Esophagus muscularis mucosa (tissue), 4 donors: Measurements from ENCODE around the gene OR2A14. TPM values are rescaled to one million over a fixed set of nuclear protein-coding genes. Genes with fewer than 3 reads are reported as not detected.
"Not testable (repeated sequence)": the region's sequence is repeated elsewhere in the genome, so short reads cannot be mapped to it uniquely, and the experiment has no call there.

ENCODE experiments used
- DNase-seq: peaks from one replicate; pipeline ENCODE4 v3.0.0-alpha.2; 2017; ENCODE audit errors: extremely low spot score
- H3K27ac ChIP-seq, 4 donors: fragments of 200-600 bp; sonication (generic); replicated peaks in 1 of 4; 1 replicate in 3 of 4; 2 replicates in 1 of 4; pipeline ENCODE4 v1.5.1; 2016 to 2019; ENCODE audit warnings: mild to moderate bottlenecking in 1 of 4
- H3K27me3 ChIP-seq, 4 donors: fragments of 200-600 bp; sonication (generic); one replicate each; pipeline versions ENCODE4 v1.5.1 to v1.6.0; 2016 to 2019
- H3K36me3 ChIP-seq, 4 donors: fragments of 200-600 bp; sonication (generic); one replicate each; pipeline ENCODE4 v1.5.1; 2016 to 2019
- H3K4me1 ChIP-seq, 4 donors: fragments of 200-600 bp; sonication (generic); one replicate each; pipeline ENCODE4 v1.5.1; 2016 to 2019
- H3K4me3 ChIP-seq, 4 donors: fragments of 200-600 bp; sonication (generic); 1 replicate in 2 of 4; 2 replicates in 2 of 4; pipeline ENCODE4 v1.5.1; 2016 to 2019; ENCODE audit warnings: mild to moderate bottlenecking in 4 of 4, moderate library complexity in 1 of 4
- H3K9me3 ChIP-seq, 4 donors: fragments of 200-600 bp; sonication (generic); 1 replicate in 3 of 4; 2 replicates in 1 of 4; pipeline ENCODE4 v1.5.1; 2016 to 2019
- EP300 ChIP-seq: sonication (generic); formaldehyde crosslinking; IDR thresholded peaks from one replicate; pipeline ENCODE4 v1.6.1; 2017; ENCODE audit warnings: antibody characterized with exemption
- POLR2A ChIP-seq: fragments of 450-650 bp; IDR thresholded peaks from one replicate; pipeline ENCODE4 v1.6.1; 2017; ENCODE audit warnings: antibody characterized with exemption, moderate library complexity, mild to moderate bottlenecking, low read depth
- POLR2AphosphoS5 ChIP-seq, 2 donors: sonication (generic); formaldehyde crosslinking; IDR thresholded peaks; one replicate each; pipeline ENCODE4 v1.6.1; 2017; ENCODE audit warnings: antibody characterized with exemption in 2 of 2
- WGBS: methylation state at CpG from one replicate; pipeline ENCODE4 v1.1.5; 2018; 5-methylcytosine and 5-hydroxymethylcytosine counted together
- intact Hi-C: fragments of 100-400 bp; cut with DNase I; formaldehyde crosslinking; loops from one replicate; pipeline ENCODE4 v1.15.1; 2023
- total RNA-seq, 4 donors: library from RNA; depleted of rRNA; stranded (reverse); fragments of >200 nt; gene quantifications; one replicate each; pipeline versions ENCODE4 v1.1.0 to v1.2.1, GENCODE V29; 2016
- TF ChIP-seq, protein P1 (sequence below), 3 experiments: fragments of 200-600 bp in 2 of 3; fragments of 450-650 bp in 1 of 3; sonication (generic) in 2 of 3; IDR thresholded peaks; one replicate each; pipeline ENCODE4 v1.5.1; 2017 to 2019; ENCODE audit warnings: antibody characterized with exemption in 3 of 3, mild to moderate bottlenecking in 2 of 3, moderate library complexity in 1 of 3

OR2A14 gene
- total RNA-seq, 4 donors from 2014 or later, result not detected

DNA sequence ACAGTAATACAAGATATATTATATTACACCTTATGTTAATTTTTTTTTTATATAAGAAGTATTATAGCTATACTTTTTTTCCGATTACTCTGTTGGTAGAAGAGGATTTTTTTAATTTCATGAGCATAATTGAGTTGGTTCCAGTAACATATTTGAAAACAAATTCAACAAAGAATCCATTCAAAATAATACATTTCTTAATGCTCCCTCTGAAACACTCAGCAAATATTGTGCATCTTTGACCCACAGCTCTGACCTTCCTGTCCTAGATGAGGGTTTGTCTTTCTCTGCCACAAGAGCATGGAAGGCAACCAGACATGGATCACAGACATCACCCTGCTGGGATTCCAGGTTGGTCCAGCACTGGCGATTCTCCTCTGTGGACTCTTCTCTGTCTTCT, 13.7 kb upstream of the OR2A14 start, which contains the start of gene OR2A2:
Gene OR2A2, plus strand, starts transcription at position 301 of the 400 bp plus-strand sequence. Its CDS starts 0 bp downstream, at position 301.
- Histone ChIP-seq H3K9me3 (no peaks in the 10 kb centered on the region), H3K4me1 (no peaks in the 10 kb centered on the region), H3K27ac (no peak within 1 kb of the TSS), H3K4me3 (no peak within 1 kb of the TSS), H3K27me3 (no peaks in the 10 kb centered on the region), H3K36me3 (no peaks in the 10 kb centered on the region)
- no peak for DNase-seq
- intact Hi-C loops, result no loop called here
- TF ChIP-seq EP300 (no peak), POLR2A (no peak), POLR2AphosphoS5 (IDR thresholded peaks at IDR 0.05) (no peak)
- TF ChIP-seq, protein P1, sequence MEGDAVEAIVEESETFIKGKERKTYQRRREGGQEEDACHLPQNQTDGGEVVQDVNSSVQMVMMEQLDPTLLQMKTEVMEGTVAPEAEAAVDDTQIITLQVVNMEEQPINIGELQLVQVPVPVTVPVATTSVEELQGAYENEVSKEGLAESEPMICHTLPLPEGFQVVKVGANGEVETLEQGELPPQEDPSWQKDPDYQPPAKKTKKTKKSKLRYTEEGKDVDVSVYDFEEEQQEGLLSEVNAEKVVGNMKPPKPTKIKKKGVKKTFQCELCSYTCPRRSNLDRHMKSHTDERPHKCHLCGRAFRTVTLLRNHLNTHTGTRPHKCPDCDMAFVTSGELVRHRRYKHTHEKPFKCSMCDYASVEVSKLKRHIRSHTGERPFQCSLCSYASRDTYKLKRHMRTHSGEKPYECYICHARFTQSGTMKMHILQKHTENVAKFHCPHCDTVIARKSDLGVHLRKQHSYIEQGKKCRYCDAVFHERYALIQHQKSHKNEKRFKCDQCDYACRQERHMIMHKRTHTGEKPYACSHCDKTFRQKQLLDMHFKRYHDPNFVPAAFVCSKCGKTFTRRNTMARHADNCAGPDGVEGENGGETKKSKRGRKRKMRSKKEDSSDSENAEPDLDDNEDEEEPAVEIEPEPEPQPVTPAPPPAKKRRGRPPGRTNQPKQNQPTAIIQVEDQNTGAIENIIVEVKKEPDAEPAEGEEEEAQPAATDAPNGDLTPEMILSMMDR (IDR thresholded peaks at IDR 0.05), result no peak
- WGBS, result 89% methylated on average over 2 of the region's 2 CpGs

DNA sequence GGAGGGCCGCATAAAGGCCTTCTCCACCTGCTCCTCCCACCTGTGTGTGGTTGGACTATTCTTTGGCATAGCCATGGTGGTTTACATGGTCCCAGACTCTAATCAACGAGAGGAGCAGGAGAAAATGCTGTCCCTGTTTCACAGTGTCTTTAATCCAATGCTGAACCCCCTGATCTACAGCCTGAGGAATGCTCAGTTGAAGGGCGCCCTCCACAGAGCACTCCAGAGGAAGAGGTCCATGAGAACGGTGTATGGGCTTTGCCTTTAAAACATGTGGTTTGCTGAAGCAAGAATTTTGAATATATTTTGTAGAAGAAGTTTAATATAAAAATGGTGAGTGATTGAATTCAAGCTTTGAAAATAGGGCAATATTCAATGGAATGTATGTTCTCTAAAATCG, 12.7 kb upstream of the OR2A14 start:
- no peak for DNase-seq
- intact Hi-C loops, result no loop called here
- no peak overlapping the region for H3K4me3 ChIP-seq
- WGBS, result 83% methylated on average over 5 of the region's 5 CpGs
- H3K36me3 ChIP-seq, result no peaks in the 10 kb centered on the region
- H3K27ac ChIP-seq, result no peak overlapping the region
- H3K4me1 ChIP-seq, result no peaks in the 10 kb centered on the region
- no peaks in the 10 kb centered on the region for H3K27me3 ChIP-seq
- no peaks in the 10 kb centered on the region for H3K9me3 ChIP-seq
- TF ChIP-seq POLR2AphosphoS5 (IDR thresholded peaks at IDR 0.05) (no peak), EP300 (no peak)

DNA sequence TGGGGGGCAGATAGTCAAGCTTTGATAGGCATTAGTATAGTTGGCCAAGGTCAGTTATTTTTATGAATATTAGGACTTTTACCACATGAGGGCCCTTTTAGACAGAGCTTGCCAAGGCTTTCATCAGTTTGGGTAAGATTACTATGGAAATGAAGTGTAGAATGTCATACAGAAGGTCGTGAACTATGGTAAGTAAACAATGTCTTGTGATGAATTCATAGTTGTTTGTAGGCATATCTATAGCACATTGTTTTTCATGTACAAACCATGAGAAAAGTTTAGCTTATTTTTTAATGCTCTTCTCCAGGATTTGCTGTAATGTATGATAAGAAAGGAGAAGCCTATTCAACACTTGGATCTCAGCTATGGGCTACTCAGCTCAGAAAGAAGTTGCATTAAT, 9.3 kb upstream of the OR2A14 start:
- H3K27me3 ChIP-seq, result no peaks in the 10 kb centered on the region
- H3K4me3 ChIP-seq, result no peak overlapping the region
- H3K9me3 ChIP-seq, result no peaks in the 10 kb centered on the region
- no peak for DNase-seq
- no peaks in the 10 kb centered on the region for H3K36me3 ChIP-seq
- no peak overlapping the region for H3K27ac ChIP-seq
- H3K4me1 ChIP-seq, result no peaks in the 10 kb centered on the region
- intact Hi-C loops, result no loop called here
- TF ChIP-seq POLR2A (no peak), EP300 (no peak), POLR2AphosphoS5 (IDR thresholded peaks at IDR 0.05) (no peak)
- TF ChIP-seq, protein P1 (IDR thresholded peaks at IDR 0.05), result no peak
- WGBS, result 54% methylated on average over 1 of the region's 1 CpG

DNA sequence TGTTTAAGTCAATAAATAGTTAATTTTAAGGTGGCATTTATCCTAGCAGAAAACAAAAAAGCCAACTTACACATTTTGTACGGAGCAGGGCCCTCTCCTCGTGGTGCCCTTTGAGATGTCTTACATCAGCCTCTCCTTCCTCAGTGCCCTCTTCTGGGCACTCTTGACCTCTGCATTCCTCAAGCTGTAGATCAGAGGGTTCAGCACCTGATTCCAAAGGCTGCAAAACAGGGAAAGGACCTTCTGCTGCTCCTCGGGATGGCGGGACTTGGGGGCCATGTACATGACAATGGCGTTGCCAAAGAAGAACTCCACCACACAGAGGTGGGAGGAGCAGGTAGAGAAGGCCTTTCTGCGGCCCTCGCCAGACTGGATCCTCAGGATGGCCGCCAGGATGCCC, 4.6 kb upstream of the OR2A14 start:
- TF ChIP-seq EP300 (no peak), POLR2AphosphoS5 (IDR thresholded peaks at IDR 0.05) (no peak), POLR2A (no peak)
- TF ChIP-seq, protein P1 (IDR thresholded peaks at IDR 0.05), result no peak
- H3K27me3 ChIP-seq, result no peaks in the 10 kb centered on the region
- WGBS, result 66% methylated on average over 8 of the region's 8 CpGs
- no peak for DNase-seq
- no peak overlapping the region for H3K4me3 ChIP-seq
- no peaks in the 10 kb centered on the region for H3K9me3 ChIP-seq
- no peaks in the 10 kb centered on the region for H3K36me3 ChIP-seq
- H3K4me1 ChIP-seq, result no peaks in the 10 kb centered on the region
- no peak overlapping the region for H3K27ac ChIP-seq
- intact Hi-C loops, result no loop called here

DNA sequence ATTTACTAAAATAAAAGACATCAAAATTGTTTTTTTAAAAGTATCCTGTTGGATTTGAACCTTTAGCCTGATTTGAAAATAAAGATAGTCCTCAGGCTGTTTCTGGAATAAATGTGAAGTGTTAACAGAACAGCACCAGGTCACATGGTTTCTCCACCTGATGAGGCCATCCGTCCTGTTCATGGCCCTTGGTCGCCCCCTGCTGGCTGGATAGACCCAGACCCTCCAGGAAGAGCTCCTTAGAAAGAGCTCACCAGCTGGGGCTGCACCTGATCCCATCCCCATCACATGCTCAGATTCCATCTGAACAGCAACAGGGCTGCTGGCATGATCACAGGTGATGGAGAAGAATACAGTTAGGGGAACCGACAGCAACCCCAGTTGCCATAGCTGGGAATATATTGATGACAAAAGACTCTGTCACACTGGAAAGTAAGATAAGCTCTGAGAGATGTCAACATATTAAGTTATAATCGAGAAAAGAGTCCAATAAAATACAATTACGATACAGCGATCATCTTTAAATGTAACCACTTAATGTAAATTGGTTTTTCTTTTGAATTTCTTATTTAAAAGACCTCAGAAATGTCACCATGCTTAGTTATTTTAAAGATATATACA, 4.8 kb downstream of the OR2A14 start:
- no peak overlapping the region for H3K27ac ChIP-seq
- peak; percentile 95 for DNase-seq
- WGBS, result 38% methylated on average over 6 of the region's 6 CpGs
- no peaks in the 10 kb centered on the region for H3K9me3 ChIP-seq
- intact Hi-C loops, result no loop called here
- no peaks in the 10 kb centered on the region for H3K4me1 ChIP-seq
- H3K4me3 ChIP-seq, result no peak overlapping the region
- peaks cover 0 to 4% (median 0%) of the 10 kb centered on the region in 4 donors for H3K27me3 ChIP-seq
- TF ChIP-seq POLR2AphosphoS5 (IDR thresholded peaks at IDR 0.05) (peak in 1 of 2 donors; percentile 25), EP300 (no peak), POLR2A (no peak)
- TF ChIP-seq, protein P1 (IDR thresholded peaks at IDR 0.05), result peak; percentile 68 to 78 (median 74)
- no peaks in the 10 kb centered on the region for H3K36me3 ChIP-seq

DNA sequence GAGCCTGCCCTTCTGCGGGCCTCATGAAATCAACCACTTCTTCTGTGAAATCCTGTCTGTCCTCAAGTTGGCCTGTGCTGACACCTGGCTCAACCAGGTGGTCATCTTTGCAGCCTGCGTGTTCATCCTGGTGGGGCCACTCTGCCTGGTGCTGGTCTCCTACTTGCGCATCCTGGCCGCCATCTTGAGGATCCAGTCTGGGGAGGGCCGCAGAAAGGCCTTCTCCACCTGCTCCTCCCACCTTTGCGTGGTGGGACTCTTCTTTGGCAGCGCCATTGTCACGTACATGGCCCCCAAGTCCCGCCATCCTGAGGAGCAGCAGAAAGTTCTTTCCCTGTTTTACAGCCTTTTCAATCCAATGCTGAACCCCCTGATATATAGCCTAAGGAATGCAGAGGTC, 6.6 kb downstream of the OR2A14 start:
- H3K27ac ChIP-seq, H3K4me3 ChIP-seq, H3K9me3 ChIP-seq, H3K27me3 ChIP-seq, intact Hi-C loops, H3K36me3 ChIP-seq, DNase-seq, H3K4me1 ChIP-seq: not testable (repeated sequence)
- 93% methylated on average over 8 of the region's 9 CpGs for WGBS
